Panc1 (cell line): ENCODE measurements around the gene GRIK4. TPM values are rescaled to one million over a fixed set of nuclear protein-coding genes. Genes with fewer than 3 reads are reported as not detected.

Experiments
- ATAC-seq: fragments of 200-7000 bp; cut with Tn5 transposase; 2 replicates; pipeline ENCODE4 v1.9.1; 2020; ENCODE audit warnings: mild to moderate bottlenecking, moderate library complexity
- BruUV-seq: library from RNA; stranded (reverse); fragments of 400-500 nt; replicated peaks from 2 replicates; lab custom pipeline; 2021; lab: Mats Ljungman, UMichigan
- CTCF ChIA-PET: fragments of 300-600 bp; sonication (Branson Sonifier 250); formaldehyde crosslinking; loops from one replicate; lab custom pipeline; 2022; ENCODE audit warnings: antibody characterized with exemption; lab: Charles Lee
- POLR2A ChIA-PET: fragments of 300-600 bp; sonication (Branson Sonifier 250); formaldehyde crosslinking; loops from one replicate; lab custom pipeline; 2022; ENCODE audit warnings: antibody characterized with exemption; lab: Charles Lee
- DNase-seq: peaks from one replicate; pipeline ENCODE4 v3.0.0-alpha.2; 2010; ENCODE audit warnings: low read depth, low spot score
- H3K27ac ChIP-seq: 2 replicates; pipeline ENCODE4 v1.5.1; 2011; ENCODE audit warnings: mild to moderate bottlenecking, low read length, inconsistent platforms
- H3K27me3 ChIP-seq: fragments of 200-500 bp; sonication (Bioruptor generic); 2 replicates; pipeline ENCODE4 v1.6.0; 2014; ENCODE audit warnings: low read length, inconsistent platforms; ENCODE audit not compliant: control insufficient read depth, insufficient read depth
- H3K36me3 ChIP-seq: fragments of 200-500 bp; sonication (Bioruptor generic); 2 replicates; pipeline ENCODE4 v1.5.1; 2014; ENCODE audit warnings: inconsistent platforms, mild to moderate bottlenecking, low read length, moderate library complexity; ENCODE audit not compliant: control insufficient read depth, insufficient read depth
- H3K4me1 ChIP-seq: 2 replicates; pipeline ENCODE4 v1.5.1; 2011; ENCODE audit warnings: inconsistent platforms, mild to moderate bottlenecking, low read length, moderate library complexity; ENCODE audit not compliant: control insufficient read depth, insufficient read depth
- H3K4me3 ChIP-seq, 2 experiments: 2 replicates each; pipeline ENCODE4 v1.5.1; 2011 to 2012; ENCODE audit warnings: low read depth in 2 of 2, low read length in 2 of 2, mild to moderate bottlenecking in 2 of 2, inconsistent platforms in 1 of 2, moderate library complexity in 1 of 2
- H3K9me3 ChIP-seq: fragments of 200-500 bp; sonication (Bioruptor generic); 2 replicates; pipeline ENCODE4 v1.5.1; 2014; ENCODE audit warnings: low read depth, mild to moderate bottlenecking, inconsistent platforms, low read length, moderate library complexity; ENCODE audit not compliant: control insufficient read depth, insufficient read depth
- POLR2AphosphoS5 ChIP-seq: IDR thresholded peaks from 2 replicates; pipeline ENCODE4 v1.6.1; 2012; ENCODE audit warnings: mild to moderate bottlenecking, low read depth, low read length, moderate library complexity
- SIN3A ChIP-seq: IDR thresholded peaks from 2 replicates; pipeline ENCODE4 v1.6.1; 2012; ENCODE audit warnings: low read depth, mild to moderate bottlenecking, low read length, moderate library complexity, borderline replicate concordance; ENCODE audit not compliant: insufficient read depth
- TCF7L2 ChIP-seq: IDR thresholded peaks from 2 replicates; pipeline ENCODE4 v1.6.1; 2011; ENCODE audit warnings: mild to moderate bottlenecking, low read depth, low read length, inconsistent platforms
- in situ Hi-C: cut with HindIII; loops from 2 replicates; pipeline ENCODE4 v1.10.0; 2016; ENCODE audit warnings: low sequenced_read_pairs, low pct_unique_long_range_greater_than_20kb
- intact Hi-C: fragments of 100-400 bp; cut with micrococcal nuclease; formaldehyde crosslinking; loops from one replicate; pipeline ENCODE4 v1.10.0; 2022; ENCODE audit not compliant: unreplicated experiment
- total RNA-seq: library from RNA; stranded (reverse); gene quantifications from one replicate; pipeline ENCODE4 v1.2.1, GENCODE V29; 2021; ENCODE audit not compliant: unreplicated experiment
- TF ChIP-seq, protein P1 (sequence below), 2 experiments: IDR thresholded peaks; 2 replicates each; pipeline ENCODE4 v1.6.1; 2011 to 2012; ENCODE audit warnings: low read depth in 2 of 2, control low read depth in 1 of 2, low read length in 1 of 2, mild to moderate bottlenecking in 1 of 2, moderate library complexity in 1 of 2; ENCODE audit not compliant: insufficient read depth in 1 of 2
- TF ChIP-seq, protein P2 (sequence below): fragments of 450-650 bp; IDR thresholded peaks from 2 replicates; pipeline ENCODE4 v1.5.1; 2017; ENCODE audit warnings: mild to moderate bottlenecking

The GRIK4 gene
- total RNA-seq, 1 experiment from 2014 or later: 0.62 TPM

DNA sequence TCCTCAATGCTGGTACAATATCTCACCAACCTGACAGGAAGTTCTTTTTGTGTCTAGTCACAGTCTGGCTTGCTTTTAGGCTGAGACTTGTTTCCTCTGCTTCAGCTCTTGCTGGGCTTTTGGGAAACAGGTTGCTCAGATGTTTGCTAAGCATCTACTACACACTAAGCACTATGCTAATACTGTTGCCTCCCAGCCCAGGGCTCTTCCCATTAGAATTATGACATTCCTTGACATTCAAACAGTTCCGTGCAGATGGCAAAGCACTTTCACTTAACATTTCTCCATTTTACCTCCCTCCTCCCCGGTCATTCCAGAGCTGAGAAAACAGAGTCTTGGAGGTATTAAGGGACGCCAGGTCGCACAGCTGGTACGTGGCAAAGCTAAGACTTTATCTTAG lies 311.6 kb downstream of the GRIK4 start:
- Histone ChIP-seq H3K4me3 (no peak overlapping the region), H3K9me3 (no peaks in the 10 kb centered on the region), H3K36me3 (no peaks in the 10 kb centered on the region), H3K27ac (no peak overlapping the region), H3K27me3 (peaks cover 12% of the 10 kb centered on the region), H3K4me1 (no peaks in the 10 kb centered on the region)
- ChIA-PET CTCF (no interaction called here), POLR2A (no interaction called here)
- no peak for TF ChIP-seq POLR2AphosphoS5
- no peak for TF ChIP-seq TCF7L2
- TF ChIP-seq, protein P1, sequence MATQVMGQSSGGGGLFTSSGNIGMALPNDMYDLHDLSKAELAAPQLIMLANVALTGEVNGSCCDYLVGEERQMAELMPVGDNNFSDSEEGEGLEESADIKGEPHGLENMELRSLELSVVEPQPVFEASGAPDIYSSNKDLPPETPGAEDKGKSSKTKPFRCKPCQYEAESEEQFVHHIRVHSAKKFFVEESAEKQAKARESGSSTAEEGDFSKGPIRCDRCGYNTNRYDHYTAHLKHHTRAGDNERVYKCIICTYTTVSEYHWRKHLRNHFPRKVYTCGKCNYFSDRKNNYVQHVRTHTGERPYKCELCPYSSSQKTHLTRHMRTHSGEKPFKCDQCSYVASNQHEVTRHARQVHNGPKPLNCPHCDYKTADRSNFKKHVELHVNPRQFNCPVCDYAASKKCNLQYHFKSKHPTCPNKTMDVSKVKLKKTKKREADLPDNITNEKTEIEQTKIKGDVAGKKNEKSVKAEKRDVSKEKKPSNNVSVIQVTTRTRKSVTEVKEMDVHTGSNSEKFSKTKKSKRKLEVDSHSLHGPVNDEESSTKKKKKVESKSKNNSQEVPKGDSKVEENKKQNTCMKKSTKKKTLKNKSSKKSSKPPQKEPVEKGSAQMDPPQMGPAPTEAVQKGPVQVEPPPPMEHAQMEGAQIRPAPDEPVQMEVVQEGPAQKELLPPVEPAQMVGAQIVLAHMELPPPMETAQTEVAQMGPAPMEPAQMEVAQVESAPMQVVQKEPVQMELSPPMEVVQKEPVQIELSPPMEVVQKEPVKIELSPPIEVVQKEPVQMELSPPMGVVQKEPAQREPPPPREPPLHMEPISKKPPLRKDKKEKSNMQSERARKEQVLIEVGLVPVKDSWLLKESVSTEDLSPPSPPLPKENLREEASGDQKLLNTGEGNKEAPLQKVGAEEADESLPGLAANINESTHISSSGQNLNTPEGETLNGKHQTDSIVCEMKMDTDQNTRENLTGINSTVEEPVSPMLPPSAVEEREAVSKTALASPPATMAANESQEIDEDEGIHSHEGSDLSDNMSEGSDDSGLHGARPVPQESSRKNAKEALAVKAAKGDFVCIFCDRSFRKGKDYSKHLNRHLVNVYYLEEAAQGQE (IDR thresholded peaks at IDR 0.05; ENCODE audit: insufficient read depth in 1 of 2, low read depth in 2 of 2, low read length in 1 of 2): no peak
- TF ChIP-seq, protein P2, sequence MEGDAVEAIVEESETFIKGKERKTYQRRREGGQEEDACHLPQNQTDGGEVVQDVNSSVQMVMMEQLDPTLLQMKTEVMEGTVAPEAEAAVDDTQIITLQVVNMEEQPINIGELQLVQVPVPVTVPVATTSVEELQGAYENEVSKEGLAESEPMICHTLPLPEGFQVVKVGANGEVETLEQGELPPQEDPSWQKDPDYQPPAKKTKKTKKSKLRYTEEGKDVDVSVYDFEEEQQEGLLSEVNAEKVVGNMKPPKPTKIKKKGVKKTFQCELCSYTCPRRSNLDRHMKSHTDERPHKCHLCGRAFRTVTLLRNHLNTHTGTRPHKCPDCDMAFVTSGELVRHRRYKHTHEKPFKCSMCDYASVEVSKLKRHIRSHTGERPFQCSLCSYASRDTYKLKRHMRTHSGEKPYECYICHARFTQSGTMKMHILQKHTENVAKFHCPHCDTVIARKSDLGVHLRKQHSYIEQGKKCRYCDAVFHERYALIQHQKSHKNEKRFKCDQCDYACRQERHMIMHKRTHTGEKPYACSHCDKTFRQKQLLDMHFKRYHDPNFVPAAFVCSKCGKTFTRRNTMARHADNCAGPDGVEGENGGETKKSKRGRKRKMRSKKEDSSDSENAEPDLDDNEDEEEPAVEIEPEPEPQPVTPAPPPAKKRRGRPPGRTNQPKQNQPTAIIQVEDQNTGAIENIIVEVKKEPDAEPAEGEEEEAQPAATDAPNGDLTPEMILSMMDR: no peak
- no peak for TF ChIP-seq SIN3A
- no TSS peak for BruUV-seq
- intact Hi-C loops: no loop called here
- in situ Hi-C loops: no loop called here
- DNase-seq: no peak
- no peak for ATAC-seq

DNA sequence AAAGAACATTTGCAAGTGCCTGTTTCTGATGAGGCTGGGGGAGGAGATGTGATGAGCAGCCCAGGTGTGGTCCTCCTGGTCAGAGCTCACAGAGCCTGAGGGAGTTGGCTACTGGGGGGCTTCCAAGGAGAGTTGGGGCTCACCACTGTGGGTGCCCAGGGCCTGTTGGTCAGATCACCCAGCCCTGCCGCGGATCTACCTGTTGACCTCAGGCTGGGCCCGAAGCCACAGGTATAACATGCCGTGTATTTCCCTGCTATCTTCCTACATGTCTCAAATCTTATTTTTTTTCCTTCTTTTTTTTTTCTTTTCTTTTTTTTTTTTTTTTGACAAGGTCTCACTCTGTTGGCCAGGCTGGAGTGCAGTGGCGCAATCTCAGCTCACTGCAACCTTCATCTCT lies 312.7 kb downstream of the GRIK4 start:
- in situ Hi-C loops (no loop called here), intact Hi-C loops (no loop called here)
- DNase-seq (no peak), ATAC-seq (no peak)
- ChIA-PET POLR2A (no interaction called here), CTCF (no interaction called here)
- Histone ChIP-seq H3K27ac (no peak overlapping the region), H3K9me3 (no peaks in the 10 kb centered on the region), H3K4me1 (no peaks in the 10 kb centered on the region), H3K36me3 (no peaks in the 10 kb centered on the region), H3K4me3 (no peak overlapping the region), H3K27me3 (peaks cover 5% of the 10 kb centered on the region; the same call in 1 of the 2 replicates)
- BruUV-seq: no TSS peak
- no peak for TF ChIP-seq SIN3A
- TF ChIP-seq, protein P1 (IDR thresholded peaks at IDR 0.05; ENCODE audit: insufficient read depth in 1 of 2, low read depth in 2 of 2, low read length in 1 of 2): no peak
- no peak for TF ChIP-seq TCF7L2
- TF ChIP-seq, protein P2: no peak
- TF ChIP-seq POLR2AphosphoS5: no peak
